Ishikawa (cell line): ENCODE results near the gene TSC22D3.
A peak's percentile ranks its signal among the peaks of the same experiment; 100 is the strongest.

Source experiments
- CEBPB ChIP-seq: IDR thresholded peaks from 2 replicates; pipeline ENCODE4 v1.6.1; 2012
- CREB1 ChIP-seq: IDR thresholded peaks from 2 replicates; pipeline ENCODE4 v1.6.1; 2012; ENCODE audit warnings: low read depth
- EGR1 ChIP-seq: IDR thresholded peaks from 2 replicates; pipeline ENCODE4 v1.6.1; 2012
- EP300 ChIP-seq: IDR thresholded peaks from 2 replicates; pipeline ENCODE4 v1.6.1; 2012; ENCODE audit warnings: borderline replicate concordance
- FOXM1 ChIP-seq: IDR thresholded peaks from 2 replicates; pipeline ENCODE4 v1.6.1; 2012; ENCODE audit warnings: low read depth, borderline replicate concordance
- NFIC ChIP-seq: IDR thresholded peaks from 2 replicates; pipeline ENCODE4 v1.6.1; 2012
- RAD21 ChIP-seq: IDR thresholded peaks from 2 replicates; pipeline ENCODE4 v1.6.1; 2012; ENCODE audit warnings: low read depth
- REST ChIP-seq: IDR thresholded peaks from 2 replicates; pipeline ENCODE4 v1.6.1; 2012; ENCODE audit warnings: low read depth, mild to moderate bottlenecking
- TAF1 ChIP-seq: IDR thresholded peaks from 2 replicates; pipeline ENCODE4 v1.6.1; 2012; ENCODE audit warnings: low read depth, mild to moderate bottlenecking
- TCF12 ChIP-seq: IDR thresholded peaks from 2 replicates; pipeline ENCODE4 v1.6.1; 2012; ENCODE audit warnings: low read depth
- TEAD4 ChIP-seq: IDR thresholded peaks from 2 replicates; pipeline ENCODE4 v1.6.1; 2012
- YY1 ChIP-seq: IDR thresholded peaks from 2 replicates; pipeline ENCODE4 v1.6.1; 2012; ENCODE audit warnings: low read depth
- ZBTB7A ChIP-seq: IDR thresholded peaks from 2 replicates; pipeline ENCODE4 v1.6.1; 2012; ENCODE audit warnings: low read depth
- TF ChIP-seq, protein P1 (sequence below): IDR thresholded peaks from 2 replicates; pipeline ENCODE4 v1.6.1; 2012
- TF ChIP-seq, protein P2 (sequence below): IDR thresholded peaks from 2 replicates; pipeline ENCODE4 v1.6.1; 2012

The TSC22D3 gene

DNA sequence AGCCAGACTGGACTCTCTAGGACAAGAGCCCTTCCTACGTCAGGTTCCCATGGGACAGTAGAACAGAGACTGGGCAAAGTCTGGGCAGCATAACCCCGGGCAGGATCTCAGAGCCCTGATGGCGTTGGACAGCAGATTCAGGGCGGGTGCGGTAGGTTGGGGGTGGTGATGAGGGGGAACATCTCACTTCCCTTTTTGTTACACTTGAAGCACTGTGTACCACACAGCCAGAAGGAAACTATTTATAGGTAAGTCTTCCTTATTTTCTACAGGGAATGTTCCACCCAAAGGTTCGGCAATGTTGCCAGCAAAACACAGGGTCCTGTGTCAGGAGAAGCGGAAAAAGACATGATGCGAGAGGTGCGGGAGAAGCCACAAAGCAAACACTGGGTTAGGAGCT lies 54.3 kb downstream of the TSC22D3 start:
- no peak for TF ChIP-seq EGR1
- no peak for TF ChIP-seq TCF12
- no peak for TF ChIP-seq CEBPB
- no peak for TF ChIP-seq EP300
- TF ChIP-seq TAF1, result no peak

DNA sequence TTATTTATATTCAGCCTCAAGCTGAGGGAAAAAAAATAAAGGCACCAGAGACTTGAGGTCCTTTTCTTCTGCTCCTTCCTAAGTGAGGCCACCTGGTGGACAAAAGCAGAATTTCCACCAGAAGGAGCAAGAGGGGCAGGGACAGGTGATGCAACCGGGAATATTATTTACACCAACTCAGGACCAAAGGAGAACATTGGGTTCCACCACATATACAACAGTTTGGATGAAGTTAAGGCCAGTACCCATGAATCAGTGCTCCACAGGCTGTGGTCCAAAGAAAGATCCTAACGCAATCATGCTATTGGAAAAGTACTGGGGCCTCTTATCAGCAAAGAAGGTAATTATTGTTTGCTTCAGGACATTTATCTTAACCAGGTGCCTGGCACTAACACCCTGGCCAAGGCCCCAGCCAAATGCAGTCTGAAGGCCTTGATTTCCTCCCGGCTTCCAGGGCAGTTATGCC lies 57.4 kb downstream of the TSC22D3 start:
- TF ChIP-seq RAD21 (peak; percentile 54), ZBTB7A (no peak), TCF12 (no peak), CEBPB (peak; percentile 77), YY1 (no peak)

GRCh38 chrX:107716816-107717700 lies 58.5 kb downstream of the TSC22D3 start:
- TF ChIP-seq FOXM1 (no peak), YY1 (no peak), CREB1 (peak; percentile 66), CEBPB (no peak)
- TF ChIP-seq, protein P1, sequence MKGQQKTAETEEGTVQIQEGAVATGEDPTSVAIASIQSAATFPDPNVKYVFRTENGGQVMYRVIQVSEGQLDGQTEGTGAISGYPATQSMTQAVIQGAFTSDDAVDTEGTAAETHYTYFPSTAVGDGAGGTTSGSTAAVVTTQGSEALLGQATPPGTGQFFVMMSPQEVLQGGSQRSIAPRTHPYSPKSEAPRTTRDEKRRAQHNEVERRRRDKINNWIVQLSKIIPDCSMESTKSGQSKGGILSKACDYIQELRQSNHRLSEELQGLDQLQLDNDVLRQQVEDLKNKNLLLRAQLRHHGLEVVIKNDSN, result peak; percentile 60

DNA sequence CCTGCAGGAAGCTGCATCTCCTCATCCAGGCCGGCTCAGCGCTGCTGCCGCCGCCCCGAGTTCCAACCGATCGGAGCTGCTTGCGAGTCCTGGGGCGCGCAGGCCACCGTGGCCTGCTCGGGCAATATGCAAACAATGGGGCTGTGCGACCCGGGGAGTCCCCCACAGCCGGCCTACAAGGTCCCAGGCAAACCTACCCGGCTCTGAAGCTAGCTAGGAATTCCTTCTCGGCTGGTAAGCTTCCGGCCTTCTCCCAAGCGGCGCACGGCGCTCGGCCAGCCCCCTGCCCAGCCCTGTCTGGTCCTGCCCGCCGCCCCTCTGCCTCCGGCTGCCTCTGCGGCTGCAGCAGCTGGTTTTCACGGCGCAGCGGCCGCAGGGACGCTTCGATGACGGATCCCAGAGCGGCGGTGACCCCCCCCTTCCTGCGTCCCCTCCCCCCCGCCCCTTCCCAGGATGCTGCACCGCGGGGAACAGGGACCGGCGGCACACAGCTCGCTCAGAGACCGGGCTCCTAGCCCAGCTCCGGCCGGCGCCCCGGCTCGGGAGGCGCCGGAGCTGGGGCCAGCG lies 59.4 kb downstream of the TSC22D3 start:
- TF ChIP-seq RAD21 (no peak), FOXM1 (no peak), TAF1 (no peak), YY1 (no peak), EGR1 (no peak), EP300 (no peak), CREB1 (no peak), TEAD4 (no peak), CEBPB (no peak)
- TF ChIP-seq, protein P2, sequence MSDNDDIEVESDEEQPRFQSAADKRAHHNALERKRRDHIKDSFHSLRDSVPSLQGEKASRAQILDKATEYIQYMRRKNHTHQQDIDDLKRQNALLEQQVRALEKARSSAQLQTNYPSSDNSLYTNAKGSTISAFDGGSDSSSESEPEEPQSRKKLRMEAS, result no peak

- no peak for TF ChIP-seq RAD21
- TF ChIP-seq TEAD4, result no peak
Measured at GRCh38 chrX:107715331-107716117, 60.1 kb downstream of the TSC22D3 start.

DNA sequence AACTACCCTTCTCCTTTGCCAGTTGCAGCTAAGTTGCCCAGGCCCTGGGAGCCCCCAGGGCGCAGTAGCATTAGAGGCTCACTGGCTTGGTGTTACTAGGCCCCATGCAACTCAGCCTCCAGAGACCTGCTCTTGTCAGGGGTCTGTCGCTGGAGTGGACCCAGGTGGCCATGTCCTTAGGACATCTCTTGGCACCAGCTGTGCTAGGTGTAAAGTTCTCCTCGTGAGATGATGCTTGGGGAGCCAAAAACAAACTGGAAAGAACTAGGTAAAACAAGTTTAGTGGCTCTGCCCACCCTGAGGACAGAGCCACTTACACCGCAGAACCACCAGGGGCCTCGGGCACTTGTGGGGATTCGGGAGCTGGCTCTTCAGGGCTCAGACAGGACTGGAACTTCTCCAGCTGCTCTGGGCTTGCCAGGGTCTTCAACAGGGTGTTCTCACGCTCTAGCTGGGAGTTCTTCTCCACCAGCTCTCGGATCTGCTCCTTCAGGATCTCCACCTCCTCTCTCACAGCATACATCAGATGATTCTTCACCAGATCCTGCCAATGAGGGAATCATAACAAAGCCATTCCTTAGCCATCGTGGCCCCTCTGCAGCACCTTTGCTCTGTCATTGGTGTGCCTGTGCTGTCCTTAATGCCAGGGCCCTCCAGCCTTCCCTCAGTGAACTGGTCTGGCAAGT lies 61.2 kb downstream of the TSC22D3 start:
- TF ChIP-seq REST (no peak), RAD21 (no peak), CEBPB (no peak), EP300 (no peak), TEAD4 (no peak), YY1 (no peak), TAF1 (no peak), NFIC (no peak), ZBTB7A (no peak), EGR1 (no peak), FOXM1 (no peak), TCF12 (no peak), CREB1 (no peak)
- TF ChIP-seq, protein P2, result no peak
- TF ChIP-seq, protein P1, result no peak

- no peak for TF ChIP-seq NFIC
- TF ChIP-seq EP300, result no peak
- TF ChIP-seq, protein P2, result no peak
- TF ChIP-seq CEBPB, result no peak
- TF ChIP-seq TEAD4, result no peak
- TF ChIP-seq, protein P1, result no peak
- no peak for TF ChIP-seq ZBTB7A
- no peak for TF ChIP-seq REST
- no peak for TF ChIP-seq YY1
- no peak for TF ChIP-seq RAD21
- TF ChIP-seq FOXM1, result no peak
- no peak for TF ChIP-seq TCF12
- no peak for TF ChIP-seq EGR1
- no peak for TF ChIP-seq CREB1
- no peak for TF ChIP-seq TAF1
Measured at GRCh38 chrX:107713543-107714205, 61.9 kb downstream of the TSC22D3 start.
